Panc1 (cell line): ENCODE measurements around the gene MORN4. TPM values are rescaled to one million over a fixed set of nuclear protein-coding genes. Genes with fewer than 3 reads are reported as not detected.

Source experiments
- ATAC-seq: fragments of 200-7000 bp; cut with Tn5 transposase; 2 replicates; pipeline ENCODE4 v1.9.1; 2020; ENCODE audit warnings: mild to moderate bottlenecking, moderate library complexity
- BruUV-seq: library from RNA; stranded (reverse); fragments of 400-500 nt; replicated peaks from 2 replicates; lab custom pipeline; 2021; lab: Mats Ljungman, UMichigan
- CTCF ChIA-PET: fragments of 300-600 bp; sonication (Branson Sonifier 250); formaldehyde crosslinking; loops from one replicate; lab custom pipeline; 2022; ENCODE audit warnings: antibody characterized with exemption; lab: Charles Lee
- POLR2A ChIA-PET: fragments of 300-600 bp; sonication (Branson Sonifier 250); formaldehyde crosslinking; loops from one replicate; lab custom pipeline; 2022; ENCODE audit warnings: antibody characterized with exemption; lab: Charles Lee
- DNase-seq: peaks from one replicate; pipeline ENCODE4 v3.0.0-alpha.2; 2010; ENCODE audit warnings: low read depth, low spot score
- H3K27ac ChIP-seq: 2 replicates; pipeline ENCODE4 v1.5.1; 2011; ENCODE audit warnings: mild to moderate bottlenecking, low read length, inconsistent platforms
- H3K27me3 ChIP-seq: fragments of 200-500 bp; sonication (Bioruptor generic); 2 replicates; pipeline ENCODE4 v1.6.0; 2014; ENCODE audit warnings: low read length, inconsistent platforms; ENCODE audit not compliant: control insufficient read depth, insufficient read depth
- H3K36me3 ChIP-seq: fragments of 200-500 bp; sonication (Bioruptor generic); 2 replicates; pipeline ENCODE4 v1.5.1; 2014; ENCODE audit warnings: inconsistent platforms, mild to moderate bottlenecking, low read length, moderate library complexity; ENCODE audit not compliant: control insufficient read depth, insufficient read depth
- H3K4me1 ChIP-seq: 2 replicates; pipeline ENCODE4 v1.5.1; 2011; ENCODE audit warnings: inconsistent platforms, mild to moderate bottlenecking, low read length, moderate library complexity; ENCODE audit not compliant: control insufficient read depth, insufficient read depth
- H3K4me3 ChIP-seq, 2 experiments: 2 replicates each; pipeline ENCODE4 v1.5.1; 2011 to 2012; ENCODE audit warnings: low read depth in 2 of 2, low read length in 2 of 2, mild to moderate bottlenecking in 2 of 2, inconsistent platforms in 1 of 2, moderate library complexity in 1 of 2
- H3K9me3 ChIP-seq: fragments of 200-500 bp; sonication (Bioruptor generic); 2 replicates; pipeline ENCODE4 v1.5.1; 2014; ENCODE audit warnings: low read depth, mild to moderate bottlenecking, inconsistent platforms, low read length, moderate library complexity; ENCODE audit not compliant: control insufficient read depth, insufficient read depth
- CTCF ChIP-seq: fragments of 450-650 bp; IDR thresholded peaks from 2 replicates; pipeline ENCODE4 v1.5.1; 2017; ENCODE audit warnings: mild to moderate bottlenecking
- POLR2AphosphoS5 ChIP-seq: IDR thresholded peaks from 2 replicates; pipeline ENCODE4 v1.6.1; 2012; ENCODE audit warnings: mild to moderate bottlenecking, low read depth, low read length, moderate library complexity
- REST ChIP-seq, 2 experiments: IDR thresholded peaks; 2 replicates each; pipeline ENCODE4 v1.6.1; 2011 to 2012; ENCODE audit warnings: low read depth in 2 of 2, control low read depth in 1 of 2, low read length in 1 of 2, mild to moderate bottlenecking in 1 of 2, moderate library complexity in 1 of 2; ENCODE audit not compliant: insufficient read depth in 1 of 2
- SIN3A ChIP-seq: IDR thresholded peaks from 2 replicates; pipeline ENCODE4 v1.6.1; 2012; ENCODE audit warnings: low read depth, mild to moderate bottlenecking, low read length, moderate library complexity, borderline replicate concordance; ENCODE audit not compliant: insufficient read depth
- TCF7L2 ChIP-seq: IDR thresholded peaks from 2 replicates; pipeline ENCODE4 v1.6.1; 2011; ENCODE audit warnings: mild to moderate bottlenecking, low read depth, low read length, inconsistent platforms
- in situ Hi-C: cut with HindIII; loops from 2 replicates; pipeline ENCODE4 v1.10.0; 2016; ENCODE audit warnings: low sequenced_read_pairs, low pct_unique_long_range_greater_than_20kb
- intact Hi-C: fragments of 100-400 bp; cut with micrococcal nuclease; formaldehyde crosslinking; loops from one replicate; pipeline ENCODE4 v1.10.0; 2022; ENCODE audit not compliant: unreplicated experiment
- total RNA-seq: library from RNA; stranded (reverse); gene quantifications from one replicate; pipeline ENCODE4 v1.2.1, GENCODE V29; 2021; ENCODE audit not compliant: unreplicated experiment

MORN4 gene
- total RNA-seq, 1 experiment from 2014 or later: 17.9 TPM

GRCh38 chr10:97584060-97584797 is 49.1 kb downstream of the MORN4 start, which contains the start of gene HOGA1:
TSS of gene HOGA1 (plus strand) at chr10:97584389. CDS start at chr10:97584704, 315 bp downstream.
- Histone ChIP-seq H3K36me3 (no peaks in the 10 kb centered on the region), H3K27ac (peak within 1 kb of the TSS; percentile 25; the same call in 1 of the 2 replicates), H3K4me3 (no peak within 1 kb of the TSS), H3K27me3 (no peaks in the 10 kb centered on the region), H3K4me1 (peaks cover 13% of the 10 kb centered on the region), H3K9me3 (no peaks in the 10 kb centered on the region)
- ChIA-PET POLR2A (interaction anchor here (0.6 kb wide), 1 partner anchor 7 kb away, joined by 7 read pairs; no protein-coding TSS in a partner anchor), CTCF (interaction anchor here (0.5 to 1.6 kb wide), 2 partner anchors 12 to 14 kb away, joined by 4 to 7 read pairs; partner anchors contain the start of gene ANKRD2)
- intact Hi-C loops (no loop called here), in situ Hi-C loops (no loop called here)
- TF ChIP-seq POLR2AphosphoS5: no peak
- TF ChIP-seq CTCF: no peak
- no peak for TF ChIP-seq TCF7L2
- no peak for TF ChIP-seq REST (IDR thresholded peaks at IDR 0.05; ENCODE audit: insufficient read depth in 1 of 2, low read depth in 2 of 2, low read length in 1 of 2)
- TF ChIP-seq SIN3A: no peak
- no TSS peak for BruUV-seq
- ATAC-seq (peak; percentile 75), DNase-seq (no peak)

- H3K36me3 ChIP-seq: no peaks in the 10 kb centered on the region
- H3K9me3 ChIP-seq: no peaks in the 10 kb centered on the region
- no peaks in the 10 kb centered on the region for H3K27me3 ChIP-seq
- no peak for ATAC-seq
- intact Hi-C loops: no loop called here
- peaks cover 13% of the 10 kb centered on the region for H3K4me1 ChIP-seq
- no peak overlapping the region for H3K4me3 ChIP-seq
- in situ Hi-C loops: no loop called here
- no peak overlapping the region for H3K27ac ChIP-seq
- no peak for TF ChIP-seq SIN3A
- no peak for TF ChIP-seq CTCF
- TF ChIP-seq REST (IDR thresholded peaks at IDR 0.05; ENCODE audit: insufficient read depth in 1 of 2, low read depth in 2 of 2, low read length in 1 of 2): no peak
- no peak for TF ChIP-seq POLR2AphosphoS5
- no peak for TF ChIP-seq TCF7L2
- CTCF ChIA-PET: interaction anchor here (0.5 to 1.6 kb wide), 2 partner anchors 12 to 49 kb away, joined by 3 to 7 read pairs; partner anchors contain the start of gene ANKRD2
- no TSS peak for BruUV-seq
- DNase-seq: no peak
- POLR2A ChIA-PET: interaction anchor here (0.6 kb wide), 1 partner anchor 8 kb away, joined by 7 read pairs; no protein-coding TSS in a partner anchor
Measured at GRCh38 chr10:97583476-97583875, 49.8 kb downstream of the MORN4 start.
